SW 1271 (cell line): Measurements from ENCODE around the gene TAAR5.
"Not testable (repeated sequence)": the region's sequence is repeated elsewhere in the genome, so short reads cannot be mapped to it uniquely, and the experiment has no call there.

Experiments used
- DNase-seq, 2 experiments: peaks; one replicate each; lab custom pipeline; 2025; lab: John Stamatoyannopoulos, UW

TAAR5 gene, protein sequence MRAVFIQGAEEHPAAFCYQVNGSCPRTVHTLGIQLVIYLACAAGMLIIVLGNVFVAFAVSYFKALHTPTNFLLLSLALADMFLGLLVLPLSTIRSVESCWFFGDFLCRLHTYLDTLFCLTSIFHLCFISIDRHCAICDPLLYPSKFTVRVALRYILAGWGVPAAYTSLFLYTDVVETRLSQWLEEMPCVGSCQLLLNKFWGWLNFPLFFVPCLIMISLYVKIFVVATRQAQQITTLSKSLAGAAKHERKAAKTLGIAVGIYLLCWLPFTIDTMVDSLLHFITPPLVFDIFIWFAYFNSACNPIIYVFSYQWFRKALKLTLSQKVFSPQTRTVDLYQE

DNA sequence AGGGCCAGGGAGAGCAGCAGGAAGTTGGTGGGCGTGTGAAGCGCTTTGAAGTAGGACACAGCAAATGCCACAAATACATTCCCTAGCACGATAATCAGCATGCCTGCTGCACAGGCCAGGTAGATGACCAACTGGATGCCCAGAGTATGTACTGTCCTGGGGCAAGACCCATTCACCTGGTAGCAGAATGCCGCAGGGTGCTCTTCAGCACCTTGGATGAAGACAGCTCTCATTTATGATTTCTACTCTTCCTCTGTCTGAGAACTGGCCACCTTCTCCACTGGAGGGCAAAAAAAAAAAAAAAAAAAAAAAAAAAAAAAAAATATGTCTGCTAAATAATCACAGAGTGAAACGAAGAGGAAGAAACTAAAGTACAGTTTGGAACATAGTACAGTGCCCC is at the start of gene TAAR5:
Gene TAAR5, minus strand, starts transcription at position 288 of the 400 bp plus-strand sequence. Its CDS starts 55 bp downstream, at position 233.
- no peak for DNase-seq

DNA sequence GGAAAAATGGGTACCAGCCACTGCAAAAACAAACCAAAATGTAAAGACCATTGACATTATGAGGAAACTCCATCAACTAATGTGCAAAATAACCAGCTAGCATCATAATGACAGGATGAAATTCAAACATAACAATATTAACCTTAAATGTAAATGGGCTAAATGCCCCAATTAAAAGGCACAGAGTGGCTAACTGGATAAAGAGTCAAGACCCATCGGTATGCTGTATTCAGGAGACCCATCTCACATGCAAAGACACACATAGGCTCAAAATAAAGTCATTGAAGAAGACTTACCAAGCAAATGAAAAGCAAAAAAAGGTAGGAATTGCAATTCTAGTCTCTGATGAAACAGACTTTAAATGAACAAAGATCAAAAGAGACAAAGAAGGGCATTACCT is 47.6 kb upstream of the TAAR5 start:
- DNase-seq, result not testable (repeated sequence)

DNA sequence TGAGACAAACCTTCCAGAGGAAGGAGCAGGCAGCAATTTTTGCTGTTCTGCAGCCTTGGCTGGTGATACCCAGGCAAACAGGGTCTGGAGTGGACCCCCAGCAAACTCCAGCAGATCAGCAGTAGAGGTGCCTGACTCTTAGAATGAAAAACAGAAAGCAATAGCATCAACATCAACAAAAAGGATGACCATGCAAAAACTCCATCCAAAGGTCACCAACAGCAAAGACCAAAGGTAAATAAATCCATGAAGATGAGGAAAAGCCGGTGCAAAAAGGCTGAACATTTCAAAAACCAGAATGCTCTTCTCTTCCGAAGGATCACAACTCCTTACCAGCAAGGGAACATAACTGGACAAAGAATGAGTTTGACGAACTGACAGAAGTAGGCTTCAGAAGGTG is 46.4 kb upstream of the TAAR5 start:
- DNase-seq, result not testable (repeated sequence)

DNA sequence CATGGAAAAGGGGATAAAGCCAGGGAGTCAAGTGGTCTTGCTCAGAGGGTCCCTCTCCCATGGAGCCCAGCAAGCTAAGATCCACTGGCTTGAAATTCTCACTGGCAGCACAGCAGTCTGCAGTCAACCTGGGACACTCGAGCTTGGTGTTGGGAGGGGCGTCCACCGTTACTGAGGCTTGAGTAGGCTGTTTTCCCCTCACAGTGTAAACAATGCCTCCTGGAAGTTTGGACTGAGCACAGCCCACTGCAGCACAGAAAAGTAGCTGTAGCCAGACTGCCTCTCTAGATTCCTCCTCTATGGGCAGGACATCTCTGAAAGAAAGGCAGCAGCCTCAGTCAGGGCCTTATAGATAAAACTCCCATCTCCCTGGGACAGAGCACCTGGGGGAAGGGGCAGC is 45.7 kb upstream of the TAAR5 start:
- DNase-seq, result not testable (repeated sequence)

DNA sequence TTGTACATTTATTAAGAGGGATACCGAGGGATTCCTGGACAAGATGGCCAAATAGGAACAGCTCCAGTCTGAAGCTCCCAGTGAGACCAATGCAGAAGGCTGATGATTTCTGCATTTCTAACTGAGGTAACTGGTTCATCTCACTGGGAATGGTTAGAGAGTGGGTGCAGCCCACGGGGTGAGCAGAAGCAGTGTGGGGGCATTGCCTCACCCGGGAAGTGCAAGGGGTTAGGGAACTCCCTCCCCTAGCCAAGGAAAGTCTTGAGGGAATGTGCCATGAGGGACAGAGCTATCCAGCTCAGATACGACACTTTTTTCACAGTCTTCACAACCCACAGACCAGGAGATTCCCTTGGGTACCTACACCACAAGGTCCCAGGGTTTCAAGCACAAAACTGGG is 45.3 kb upstream of the TAAR5 start:
- DNase-seq, result no peak

DNA sequence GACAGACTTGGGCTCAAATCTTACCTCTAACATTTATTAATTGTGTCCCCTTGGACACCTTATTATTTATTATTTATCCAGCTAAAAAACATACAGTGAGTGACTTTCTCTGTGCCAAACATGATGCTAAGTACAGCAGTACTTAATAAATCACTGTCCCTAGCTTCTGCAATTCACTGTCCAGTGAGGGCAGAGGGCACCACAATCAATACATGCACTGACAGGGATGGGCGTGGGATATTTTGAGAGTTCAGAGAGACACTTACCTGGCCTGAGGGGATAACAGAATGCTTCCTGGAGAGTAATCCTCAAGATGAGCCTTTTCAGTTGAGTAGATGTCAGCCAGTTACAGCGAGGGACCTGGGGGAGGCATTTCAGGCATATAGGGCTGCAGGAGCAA is 43.8 kb upstream of the TAAR5 start:
- no peak for DNase-seq

DNA sequence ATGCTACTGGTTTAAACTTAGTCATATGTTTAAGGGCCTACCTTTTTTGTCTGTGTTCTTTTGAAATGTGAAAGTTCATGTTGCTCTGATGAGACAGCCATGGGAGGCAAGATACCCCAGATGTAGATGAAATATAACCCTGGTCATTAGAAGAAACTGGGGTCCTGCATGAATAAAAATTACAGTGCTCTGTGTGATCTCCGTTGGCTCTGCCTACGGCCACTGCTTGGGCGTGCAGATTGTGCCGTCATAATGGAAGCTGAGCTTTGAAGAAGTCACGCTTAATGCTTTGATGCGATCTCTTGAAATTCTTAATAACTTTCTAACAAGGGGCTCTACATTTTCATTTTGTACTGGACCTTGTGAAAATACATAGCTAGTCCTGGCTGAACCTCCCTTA is 34.6 kb upstream of the TAAR5 start, which contains the start of gene TAAR2:
Gene TAAR2, minus strand, starts transcription at position 101 of the 400 bp plus-strand sequence. Its CDS starts 0 bp downstream, at position 101.
- DNase-seq, result no peak

DNA sequence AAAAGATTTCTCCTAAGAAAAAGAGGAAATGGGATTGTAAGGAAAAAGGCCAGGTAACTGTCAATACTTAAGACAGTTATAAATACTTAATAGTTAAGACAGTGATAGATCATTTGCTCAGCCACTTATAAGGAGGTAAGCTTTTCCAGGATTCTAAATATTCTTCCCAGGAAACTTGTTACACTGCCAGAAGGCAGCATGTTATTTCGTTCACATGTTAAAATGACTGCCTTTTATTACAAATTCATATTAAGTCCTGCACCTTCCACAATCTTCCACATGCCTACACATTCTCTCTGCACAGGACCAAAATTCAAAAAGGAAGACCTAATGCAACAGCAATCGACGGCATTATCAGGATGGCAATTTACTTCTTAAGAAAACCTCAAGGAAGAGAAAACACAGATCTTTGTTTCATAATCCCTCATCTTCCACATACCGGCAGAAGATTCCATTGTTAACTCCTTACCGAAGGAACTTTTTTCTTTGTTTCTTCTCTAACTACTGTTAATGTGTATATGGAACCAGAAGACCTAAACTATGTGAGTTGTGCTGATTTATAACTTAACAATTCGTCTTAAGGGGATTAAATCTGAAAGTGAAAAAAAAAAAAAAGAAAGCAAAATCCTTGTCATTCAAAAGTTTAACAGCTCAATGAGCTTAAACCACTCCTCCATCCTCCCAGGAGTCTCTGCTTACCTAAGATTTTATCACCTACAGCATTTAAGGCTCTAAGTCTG is 33.7 kb upstream of the TAAR5 start:
- DNase-seq, result no peak

DNA sequence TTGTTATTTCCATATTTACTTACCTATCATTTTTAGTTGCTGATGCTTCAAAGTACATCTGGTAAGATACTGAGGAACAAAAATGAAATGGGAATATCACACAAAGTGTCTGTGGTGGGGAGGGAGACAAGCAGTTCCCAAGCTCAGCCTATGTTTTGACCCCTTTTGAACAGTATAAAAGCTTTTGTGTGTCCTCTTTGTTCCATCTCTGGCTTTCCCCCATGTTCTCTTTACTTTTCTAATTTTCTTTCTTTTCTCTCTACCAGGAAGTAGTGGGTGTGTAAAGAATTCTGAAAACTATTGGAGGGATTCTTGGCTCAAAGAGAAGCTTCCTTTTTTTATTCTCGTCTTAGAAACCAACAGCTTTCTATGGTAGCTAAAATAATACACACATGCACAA is 27.1 kb upstream of the TAAR5 start:
- DNase-seq, result no peak

DNA sequence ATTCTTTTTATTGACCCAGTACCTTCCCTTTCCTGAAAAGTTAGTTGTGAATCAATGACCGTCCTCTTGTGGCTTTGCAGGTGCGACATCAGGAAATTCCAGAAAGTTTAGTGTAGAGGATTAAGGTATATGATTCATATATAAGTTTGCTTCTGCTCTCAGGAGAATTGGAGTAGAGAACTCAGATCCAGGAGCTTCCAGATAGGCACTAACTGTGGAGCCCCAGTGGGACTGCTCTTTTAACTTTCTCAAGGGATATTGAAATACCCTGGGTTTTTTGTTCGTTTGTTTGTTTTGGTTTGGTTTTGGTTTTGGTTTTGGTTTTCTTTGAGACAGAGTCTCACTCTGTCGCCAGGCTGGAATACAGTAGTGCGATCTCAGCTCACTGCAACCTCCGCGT is 25.0 kb upstream of the TAAR5 start:
- DNase-seq, result no peak

DNA sequence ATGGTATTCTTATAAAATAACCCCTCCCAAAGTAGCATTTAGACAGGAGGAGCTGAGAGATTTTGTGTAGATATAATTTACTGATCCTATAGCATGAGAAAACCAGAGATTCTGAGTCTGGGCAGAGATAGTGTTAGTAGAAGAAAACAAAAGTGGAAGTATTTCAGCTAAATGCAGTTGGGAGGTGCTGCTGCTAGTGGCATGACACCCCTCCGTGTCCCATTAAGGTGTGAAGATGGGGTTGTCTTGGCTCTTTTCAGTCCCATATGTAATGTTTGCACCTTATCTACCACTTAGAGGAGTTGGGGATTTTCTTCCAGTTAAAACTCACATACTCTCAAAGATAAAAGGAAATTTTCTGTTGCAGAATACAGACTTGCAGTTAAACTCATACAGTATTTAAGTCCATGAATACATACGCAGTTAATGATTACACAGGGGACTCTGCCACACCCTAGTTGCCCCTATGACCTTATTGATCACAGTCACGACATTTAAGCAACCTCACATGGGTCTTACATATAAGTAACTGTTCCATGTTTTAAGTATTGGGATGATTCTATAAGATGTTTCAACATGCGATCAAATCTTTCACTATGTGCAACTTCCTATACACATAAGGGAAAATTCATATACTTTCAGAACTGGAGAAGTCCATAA is 23.0 kb upstream of the TAAR5 start:
- no peak for DNase-seq

DNA sequence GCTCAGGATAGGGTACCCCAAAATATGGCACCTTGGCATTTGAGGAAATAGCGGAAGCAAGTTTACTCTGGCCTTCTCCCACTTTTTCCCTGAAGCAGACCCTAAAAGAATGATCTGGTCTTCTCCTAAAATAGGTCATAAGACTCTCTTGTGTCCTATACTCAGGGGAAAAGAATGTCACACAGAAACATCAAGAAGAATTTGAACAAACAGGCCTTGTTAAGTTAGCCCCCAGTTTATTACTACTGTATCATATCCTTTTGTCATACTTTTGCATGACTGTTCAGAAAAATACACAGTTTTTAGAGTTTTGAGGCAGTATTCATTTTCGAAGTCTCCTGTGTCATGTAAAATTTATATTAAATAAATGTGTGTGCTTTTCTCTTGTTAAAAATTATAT is 22.1 kb upstream of the TAAR5 start:
- no peak for DNase-seq

DNA sequence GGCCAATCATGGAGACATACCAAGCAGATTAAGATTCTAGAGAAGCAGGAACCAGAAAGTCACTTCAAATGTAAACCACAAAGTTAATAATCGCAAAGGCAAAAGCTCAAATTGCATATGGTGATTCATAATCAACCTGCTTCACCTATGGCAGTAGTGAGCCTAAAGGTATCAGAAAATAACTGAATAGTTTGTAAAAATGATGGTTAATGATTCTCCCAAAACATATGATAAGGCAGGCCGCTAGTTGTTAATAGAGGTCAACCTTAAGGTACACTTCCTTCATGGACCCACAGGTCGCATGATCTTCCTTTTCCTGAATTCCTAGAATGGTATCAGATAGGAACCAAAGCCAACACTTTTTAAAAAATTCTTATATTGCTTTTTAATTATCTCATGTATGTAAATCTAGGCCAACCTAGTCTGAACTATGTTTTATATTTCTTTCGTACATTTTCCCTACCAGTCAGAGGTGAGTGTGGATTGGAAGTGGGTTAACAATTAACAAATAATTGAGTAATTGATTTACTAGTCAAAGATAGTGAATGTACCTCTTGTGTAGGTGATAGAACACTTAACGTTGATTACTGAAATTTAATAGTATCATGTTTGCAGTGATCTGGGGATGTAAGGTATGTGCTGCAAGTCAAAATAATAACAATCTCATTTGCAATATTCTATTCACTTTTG is 18.1 kb upstream of the TAAR5 start:
- no peak for DNase-seq

DNA sequence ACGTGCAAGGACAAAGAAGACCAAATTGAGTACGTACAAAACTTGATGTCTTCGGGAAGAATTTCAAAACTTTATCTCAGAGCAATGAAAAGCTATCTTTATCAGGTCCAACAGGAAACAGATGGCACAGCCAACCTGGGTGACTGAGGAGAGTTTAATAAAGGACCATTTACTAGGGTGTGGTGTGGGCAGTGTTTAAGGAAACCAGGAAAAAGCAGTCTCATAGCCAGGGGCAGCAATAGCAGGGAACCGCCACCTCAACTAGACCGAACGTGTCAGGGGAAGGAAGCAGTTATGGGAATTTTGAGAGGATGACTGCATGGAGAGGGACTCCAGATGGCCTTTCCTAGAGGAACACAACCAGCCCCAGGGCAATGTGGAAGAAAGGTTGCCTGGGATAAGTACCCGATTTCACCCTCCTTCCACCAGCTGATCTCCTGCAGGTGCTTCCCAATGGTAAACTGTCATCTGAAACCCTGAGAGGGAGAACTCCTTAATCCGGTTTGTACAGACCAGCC is 15.2 kb upstream of the TAAR5 start:
- no peak for DNase-seq

DNA sequence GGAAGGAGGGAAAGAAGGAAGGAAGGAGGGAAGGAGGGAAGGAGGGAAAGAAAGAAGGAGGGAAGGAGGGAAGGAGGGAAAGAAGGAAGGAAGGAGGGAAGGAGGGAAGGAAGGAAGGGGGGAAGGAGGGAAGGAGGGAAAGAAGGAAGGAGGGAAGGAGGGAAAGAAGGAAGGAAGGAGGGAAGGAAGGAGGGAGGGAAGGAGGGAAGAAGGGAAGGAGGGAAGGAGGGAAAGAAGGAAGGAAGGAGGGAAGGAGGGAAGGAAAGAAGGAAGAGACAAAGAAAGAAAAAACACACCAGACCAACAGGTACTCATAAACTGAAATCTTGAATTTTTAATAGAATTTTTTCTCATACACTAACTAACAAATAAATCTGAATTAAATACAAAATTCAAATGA is 11.4 kb upstream of the TAAR5 start:
- DNase-seq, result not testable (repeated sequence)

DNA sequence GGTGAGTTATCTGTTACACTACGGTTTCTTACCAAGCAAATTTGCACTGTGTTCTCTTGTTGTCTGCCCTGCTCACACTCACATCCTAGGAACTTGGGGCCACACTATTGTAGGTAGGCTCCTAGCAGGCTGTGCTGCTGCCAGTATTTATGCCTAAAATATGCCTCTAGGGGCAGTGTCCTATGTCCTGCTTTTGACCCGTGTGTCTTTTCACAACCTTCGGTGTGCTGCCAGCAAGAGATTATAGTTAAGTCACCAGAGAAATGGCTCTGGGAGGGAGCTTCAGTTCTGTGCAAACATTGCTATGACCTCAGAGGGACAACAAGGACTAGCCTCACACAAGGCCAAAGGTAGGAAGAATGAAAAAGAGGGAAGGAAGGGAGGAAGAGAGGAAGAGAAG is 8.9 kb upstream of the TAAR5 start:
- peak in 1 of 2 experiments; percentile 4 for DNase-seq

DNA sequence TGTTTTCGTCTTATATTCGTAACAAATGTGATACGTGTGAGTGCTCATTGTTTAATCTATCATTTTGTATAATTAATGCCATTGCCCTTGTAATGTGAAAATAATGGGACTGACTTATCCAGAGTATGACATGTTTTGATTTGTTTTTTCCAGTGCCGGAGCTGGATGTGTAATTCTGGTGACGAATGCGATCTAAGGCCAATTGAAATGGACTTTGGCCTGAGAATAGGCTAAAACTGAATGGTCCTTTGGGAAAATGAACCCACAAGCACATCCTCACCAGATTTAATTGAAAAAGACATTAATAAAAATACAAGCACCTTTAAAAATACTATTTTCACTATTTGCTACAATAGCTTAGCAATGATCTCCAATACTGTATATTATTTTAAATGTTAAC is 6.7 kb upstream of the TAAR5 start:
- DNase-seq, result no peak

DNA sequence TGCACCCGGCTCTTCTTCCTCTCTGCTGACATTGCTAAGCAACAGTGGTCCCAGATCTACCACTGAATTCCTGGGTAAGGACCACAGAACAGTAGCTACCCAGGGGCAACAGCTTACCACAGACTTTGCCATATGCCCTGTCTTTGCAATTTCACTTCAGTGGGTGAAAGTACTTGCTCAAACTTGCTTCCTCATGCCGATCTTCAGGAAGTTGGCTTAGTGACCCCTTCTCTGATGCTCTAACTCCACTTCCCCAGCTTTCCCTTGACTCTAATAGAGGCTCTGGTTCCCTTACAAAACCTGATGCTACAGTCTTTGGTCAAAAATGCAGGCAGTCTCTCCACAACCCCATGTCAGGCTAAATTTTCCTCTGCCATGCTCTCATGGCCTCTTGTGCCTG is 3.3 kb upstream of the TAAR5 start:
- no peak for DNase-seq

DNA sequence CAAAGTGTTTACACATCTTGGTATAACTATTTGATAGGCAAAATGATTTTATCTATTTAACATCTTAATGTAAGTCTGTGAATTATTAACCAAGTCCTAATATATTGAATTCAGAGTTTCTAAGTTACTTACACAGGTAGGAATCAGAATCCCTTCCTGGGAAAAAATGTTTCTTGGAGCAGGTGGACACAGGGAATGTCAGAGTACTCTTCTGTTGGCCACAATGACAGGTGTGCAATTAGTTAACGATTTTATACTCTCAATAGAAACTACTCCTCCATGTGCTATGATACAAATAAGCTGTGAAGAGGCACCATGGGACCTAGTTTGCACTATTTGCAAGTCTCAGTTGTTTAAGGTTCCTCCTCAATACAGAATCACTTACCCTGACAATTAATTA is 821 bp upstream of the TAAR5 start:
- DNase-seq, result no peak

DNA sequence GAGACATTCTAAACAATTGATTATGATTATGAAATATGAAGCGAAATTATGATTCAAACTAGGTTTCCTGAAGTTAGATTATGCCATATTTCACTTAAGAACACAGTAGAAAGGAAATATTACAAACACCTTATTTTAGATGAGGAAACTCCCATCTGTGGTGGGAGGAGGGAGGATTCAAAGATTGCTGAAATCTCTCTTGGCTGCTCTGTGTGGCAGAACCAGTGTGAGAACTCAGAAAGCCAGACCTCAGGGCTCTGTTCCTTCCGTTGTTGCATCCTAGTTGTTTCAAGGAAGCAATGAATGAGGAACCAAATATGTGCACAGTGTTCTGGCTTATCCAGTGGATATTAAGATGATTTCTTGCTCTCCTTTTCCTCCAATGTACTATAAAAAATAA is 2.1 kb downstream of the TAAR5 start:
- DNase-seq, result no peak

DNA sequence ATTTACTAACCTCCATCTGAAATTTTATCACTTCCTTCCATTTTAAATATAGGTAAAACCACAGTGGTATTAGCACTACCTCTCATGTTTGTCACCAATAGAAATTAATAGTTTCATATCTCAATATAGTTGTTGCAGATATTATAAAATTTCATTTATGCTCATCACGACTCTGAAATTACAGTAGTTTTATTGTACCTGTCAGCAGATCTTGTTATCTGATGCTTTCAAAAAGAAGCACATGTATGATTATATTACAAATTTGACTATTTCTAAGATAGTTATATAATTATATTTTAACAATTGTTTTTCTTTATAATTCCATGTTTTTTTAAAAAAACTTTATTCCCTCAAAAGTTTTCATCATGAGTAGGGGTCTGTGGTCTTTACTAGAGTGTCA is 4.8 kb downstream of the TAAR5 start:
- DNase-seq, result no peak

DNA sequence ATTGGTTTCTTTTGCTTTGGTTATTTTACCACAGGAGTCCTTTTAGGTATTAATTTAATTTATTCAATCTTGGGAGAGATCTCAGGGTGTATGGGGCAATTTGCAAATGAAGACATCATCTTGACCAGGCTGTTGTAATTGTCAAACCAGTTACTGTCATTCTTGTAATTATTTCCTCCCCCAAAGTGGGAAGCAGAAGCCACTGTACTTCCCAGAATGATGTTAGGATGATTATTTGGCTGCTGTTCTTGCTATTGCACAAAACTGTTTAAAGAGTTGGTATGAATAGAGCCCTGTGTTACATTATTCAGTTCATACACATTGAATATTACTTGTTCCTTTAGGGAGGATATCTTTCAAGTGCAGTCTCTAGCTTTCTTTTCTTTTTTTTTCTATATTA is 17.8 kb downstream of the TAAR5 start:
- no peak for DNase-seq
